WTC11 (cell line): ENCODE measurements around the gene CCN6. TPM values are rescaled to one million over a fixed set of nuclear protein-coding genes. Genes with fewer than 3 reads are reported as not detected.

Experiments used
- ATAC-seq: fragments of 200-7000 bp; cut with Tn5 transposase; 2 replicates; pipeline ENCODE4 v1.10.0; 2021; ENCODE audit warnings: mild to moderate bottlenecking, moderate library complexity
- CTCF ChIA-PET: fragments of 300-600 bp; sonication (Branson Sonifier 250); formaldehyde crosslinking; loops from one replicate; lab custom pipeline; 2021; ENCODE audit warnings: antibody characterized with exemption; lab: Charles Lee
- POLR2A ChIA-PET: fragments of 350-600 bp; sonication (Branson Sonifier 250); formaldehyde crosslinking; loops from one replicate; lab custom pipeline; 2021; ENCODE audit warnings: antibody characterized with exemption; lab: Charles Lee
- DNase-seq: peaks from one replicate; pipeline ENCODE4 v3.0.0; 2021; ENCODE audit warnings: low spot score
- H3K27ac Mint-ChIP-seq: 2 replicates; pipeline ENCODE4 v1.8.0; 2021; ENCODE audit warnings: mixed read lengths
- H3K27me3 Mint-ChIP-seq: 2 replicates; pipeline ENCODE4 v1.8.0; 2021; ENCODE audit warnings: low read depth, mild to moderate bottlenecking, moderate library complexity, mixed read lengths
- H3K36me3 Mint-ChIP-seq: 2 replicates; pipeline ENCODE4 v1.8.0; 2021; ENCODE audit warnings: mixed read lengths
- H3K4me1 Mint-ChIP-seq: 2 replicates; pipeline ENCODE4 v1.8.0; 2022; ENCODE audit warnings: mixed read lengths
- H3K4me3 Mint-ChIP-seq: 2 replicates; pipeline ENCODE4 v1.8.0; 2021; ENCODE audit warnings: mild to moderate bottlenecking, moderate library complexity, mixed read lengths
- H3K9me3 Mint-ChIP-seq: 2 replicates; pipeline ENCODE4 v1.8.0; 2021; ENCODE audit warnings: mixed read lengths
- AFF4 ChIP-seq: sonication (generic); formaldehyde crosslinking; IDR thresholded peaks from 2 replicates; pipeline ENCODE4 v1.8.1; 2023; ENCODE audit warnings: mild to moderate bottlenecking, missing genetic modification reagents, borderline replicate concordance
- CREB1 ChIP-seq: sonication (generic); formaldehyde crosslinking; IDR thresholded peaks from 2 replicates; pipeline ENCODE4 v1.8.0; 2023; ENCODE audit warnings: mild to moderate bottlenecking, missing genetic modification reagents
- CREM ChIP-seq: sonication (generic); formaldehyde crosslinking; IDR thresholded peaks from 2 replicates; pipeline ENCODE4 v1.8.1; 2022; ENCODE audit warnings: mild to moderate bottlenecking, missing genetic modification reagents, moderate library complexity
- CTCF ChIP-seq: fragments of 200-600 bp; IDR thresholded peaks from 2 replicates; pipeline ENCODE4 v1.8.0; 2022; ENCODE audit warnings: antibody characterized with exemption
- E2F1 ChIP-seq: sonication (generic); formaldehyde crosslinking; IDR thresholded peaks from 2 replicates; pipeline ENCODE4 v1.8.0; 2022; ENCODE audit warnings: mild to moderate bottlenecking, missing genetic modification reagents
- ESRRA ChIP-seq: sonication (generic); formaldehyde crosslinking; IDR thresholded peaks from 2 replicates; pipeline ENCODE4 v1.8.1; 2022; ENCODE audit warnings: mild to moderate bottlenecking, missing genetic modification reagents, borderline replicate concordance
- ETV6 ChIP-seq: sonication (generic); formaldehyde crosslinking; IDR thresholded peaks from 2 replicates; pipeline ENCODE4 v1.8.1; 2022; ENCODE audit warnings: mild to moderate bottlenecking, missing genetic modification reagents
- FOXJ3 ChIP-seq: sonication (generic); formaldehyde crosslinking; IDR thresholded peaks from 2 replicates; pipeline ENCODE4 v1.9.0; 2021; ENCODE audit warnings: missing genetic modification reagents, mild to moderate bottlenecking, borderline replicate concordance
- GABPB1 ChIP-seq: sonication (generic); formaldehyde crosslinking; IDR thresholded peaks from 2 replicates; pipeline ENCODE4 v1.8.1; 2023; ENCODE audit warnings: mild to moderate bottlenecking, missing genetic modification reagents
- GRHL2 ChIP-seq: fragments of 250-450 bp; sonication (Bioruptor Pico); IDR thresholded peaks from 2 replicates; pipeline ENCODE4 v1.8.0; 2022; ENCODE audit warnings: mild to moderate bottlenecking, moderate library complexity; ENCODE audit not compliant: insufficient replicate concordance, severe bottlenecking
- HMGA2 ChIP-seq: fragments of 250-450 bp; sonication (Bioruptor Pico); IDR thresholded peaks from 2 replicates; pipeline ENCODE4 v1.4.0; 2021; ENCODE audit warnings: mild to moderate bottlenecking, moderate library complexity
- JUN ChIP-seq: sonication (generic); formaldehyde crosslinking; IDR thresholded peaks from 2 replicates; pipeline ENCODE4 v1.8.0; 2023; ENCODE audit warnings: mild to moderate bottlenecking, missing genetic modification reagents
- KAT7 ChIP-seq: sonication (generic); formaldehyde crosslinking; IDR thresholded peaks from 2 replicates; pipeline ENCODE4 v1.8.1; 2023; ENCODE audit warnings: missing genetic modification reagents, mild to moderate bottlenecking, borderline replicate concordance
- NR3C1 ChIP-seq: sonication (generic); formaldehyde crosslinking; conservative IDR thresholded peaks from 2 replicates; pipeline ENCODE4 v1.8.1; 2023; ENCODE audit warnings: low read depth, mild to moderate bottlenecking, missing genetic modification reagents
- RELA ChIP-seq: sonication (generic); formaldehyde crosslinking; IDR thresholded peaks from 2 replicates; pipeline ENCODE4 v1.8.1; 2022; ENCODE audit warnings: missing genetic modification reagents, mild to moderate bottlenecking, borderline replicate concordance
- ZNF138 ChIP-seq: sonication (generic); formaldehyde crosslinking; conservative IDR thresholded peaks from 2 replicates; pipeline ENCODE4 v1.8.1; 2022; ENCODE audit warnings: mild to moderate bottlenecking, moderate library complexity, missing genetic modification reagents
- ZNF281 ChIP-seq: sonication (generic); formaldehyde crosslinking; IDR thresholded peaks from 2 replicates; pipeline ENCODE4 v1.8.0; 2023; ENCODE audit warnings: mild to moderate bottlenecking, missing genetic modification reagents
- ZNF512 ChIP-seq: sonication (generic); formaldehyde crosslinking; IDR thresholded peaks from 2 replicates; pipeline ENCODE4 v1.8.1; 2022; ENCODE audit warnings: missing genetic modification reagents, borderline replicate concordance
- total RNA-seq: library from RNA; stranded (reverse); gene quantifications from 3 replicates; pipeline ENCODE4 v1.2.3, GENCODE V29; 2021

Gene CCN6
- total RNA-seq, 1 experiment from 2014 or later = not detected

GRCh38 chr6:112013051-112013450 lies 40.9 kb upstream of the CCN6 start (continued):
- TF ChIP-seq ZNF512 = no peak
- no peak for TF ChIP-seq GRHL2
- no peak for TF ChIP-seq HMGA2
- TF ChIP-seq CREB1 (CRISPR knock-in tag) = no peak
- TF ChIP-seq AFF4 = no peak
- TF ChIP-seq E2F1 (CRISPR knock-in tag) = no peak
- TF ChIP-seq GABPB1 (CRISPR knock-in tag) = no peak
- TF ChIP-seq CREM (CRISPR knock-in tag) = no peak
- no peak for TF ChIP-seq RELA (CRISPR knock-in tag)
- TF ChIP-seq NR3C1 (CRISPR knock-in tag) = no peak
- TF ChIP-seq JUN (CRISPR knock-in tag) = no peak
- no peak for TF ChIP-seq ETV6

- CTCF ChIA-PET = no interaction called here
- no peak for TF ChIP-seq ESRRA
- no peak for TF ChIP-seq FOXJ3
- TF ChIP-seq JUN (CRISPR knock-in tag) = no peak
- TF ChIP-seq KAT7 (CRISPR knock-in tag) = no peak
- Mint-ChIP-seq H3K27ac (no peak overlapping the region), H3K27me3 (no peaks in the 10 kb centered on the region), H3K4me1 (no peaks in the 10 kb centered on the region), H3K36me3 (no peaks in the 10 kb centered on the region), H3K4me3 (no peak overlapping the region), H3K9me3 (no peaks in the 10 kb centered on the region)
- no peak for ATAC-seq
- POLR2A ChIA-PET = no interaction called here
- DNase-seq = no peak
Measured at GRCh38 chr6:112014483-112014882, 39.4 kb upstream of the CCN6 start.

GRCh38 chr6:112015725-112016124 lies 38.2 kb upstream of the CCN6 start:
- Mint-ChIP-seq H3K4me3 (no peak overlapping the region), H3K36me3 (no peaks in the 10 kb centered on the region), H3K27me3 (no peaks in the 10 kb centered on the region), H3K4me1 (no peaks in the 10 kb centered on the region), H3K27ac (no peak overlapping the region), H3K9me3 (no peaks in the 10 kb centered on the region)
- POLR2A ChIA-PET = no interaction called here
- ATAC-seq (no peak), DNase-seq (no peak)
- TF ChIP-seq CTCF = no peak
- TF ChIP-seq ZNF138 = no peak
- no peak for TF ChIP-seq NR3C1 (CRISPR knock-in tag)
- no peak for TF ChIP-seq ZNF281 (CRISPR knock-in tag)
- CTCF ChIA-PET = no interaction called here
